A549 treated with AZD2906 at 1 μM for 4 hours (cell line): ENCODE data around the gene SNCG. TPM values are rescaled to one million over a fixed set of nuclear protein-coding genes. Genes with fewer than 3 reads are reported as not detected.

ENCODE experiments used
- total RNA-seq: library from RNA; stranded (reverse); fragments of 200-300 nt; extraction: Qiagen RNA extraction; gene quantifications from 5 replicates; pipeline ENCODE4 v1.2.3, GENCODE V29; 2022

Gene SNCG
- total RNA-seq: 10.4 to 14.7 TPM (median 14.1 TPM) in 5 replicates

GRCh38 chr10:86958116-86958900 is at the start of gene SNCG:
Gene SNCG (plus strand): TSS chr10:86958599. CDS start chr10:86958698, 99 bp downstream.

GRCh38 chr10:86957471-86958115 is 806 bp upstream of the SNCG start, which contains the start of gene MMRN2:
Gene MMRN2 (minus strand): TSS chr10:86957615. CDS start chr10:86957541, 74 bp downstream.

GRCh38 chr10:86968271-86968993 is 10.0 kb downstream of the SNCG start, which contains the start of gene ADIRF:
Gene ADIRF (plus strand): TSS chr10:86968482. CDS start chr10:86968545, 63 bp downstream.

Other genes with a start within 250 kb of the SNCG start
- gene BMPR1A, start 202.0 kb upstream of the SNCG start, total RNA-seq: 18.7 to 28.6 TPM (median 23.1 TPM) in 5 replicates
- gene MMRN2, start 984 bp upstream of the SNCG start, total RNA-seq: 0.40 to 1.4 TPM (median 0.93 TPM) in 5 replicates
- 0.19 to 0.30 TPM in 2 of 5 replicates, not detected in the others for gene ADIRF, start 9.9 kb downstream of the SNCG start, total RNA-seq
- gene FAM25A, start 61.7 kb downstream of the SNCG start, total RNA-seq: not detected in 5 replicates
- 90.8 to 108 TPM (median 101 TPM) in 5 replicates for gene GLUD1, start 136.2 kb downstream of the SNCG start, total RNA-seq
- 22.9 to 30.3 TPM (median 24.5 TPM) in 5 replicates for gene SHLD2, start 136.6 kb downstream of the SNCG start, total RNA-seq